IMR-90 (cell line): Measurements from ENCODE around the gene LAMB3. TPM values are rescaled to one million over a fixed set of nuclear protein-coding genes. Genes with fewer than 3 reads are reported as not detected.
A peak's percentile ranks its signal among the peaks of the same experiment; 100 is the strongest.

Experiments used
- ATAC-seq: fragments of 200-7000 bp; cut with Tn5 transposase; 2 replicates; pipeline ENCODE4 v1.9.1; 2020; ENCODE audit warnings: low read depth, mild to moderate bottlenecking, moderate library complexity
- BruUV-seq: library from RNA; stranded (reverse); fragments of 400-500 nt; replicated peaks from 2 replicates; lab custom pipeline; 2021; lab: Mats Ljungman, UMichigan
- CTCF ChIA-PET: fragments of 300-600 bp; formaldehyde crosslinking; extraction: SDS; loops from one replicate; lab custom pipeline; 2021; ENCODE audit warnings: antibody characterized with exemption; lab: Yijun Ruan, JAX
- POLR2A ChIA-PET: fragments of 300-600 bp; sonication (Branson Sonifier 250); formaldehyde crosslinking; loops from one replicate; lab custom pipeline; 2022; ENCODE audit warnings: antibody characterized with exemption; ENCODE audit not compliant: unreplicated experiment; lab: Charles Lee
- DNase-seq: peaks from one replicate; pipeline ENCODE4 v3.0.0; 2013
- H2AFZ ChIP-seq: replicated peaks from 2 replicates; pipeline ENCODE3; 2013; ENCODE audit warnings: low read length, mild to moderate bottlenecking; ENCODE audit not compliant: poor library complexity
- H2AK5ac ChIP-seq: 2 replicates; pipeline ENCODE4 v1.6.1; 2013; ENCODE audit warnings: low read depth, low read length, inconsistent platforms
- H2AK9ac ChIP-seq: replicated peaks from 2 replicates; pipeline ENCODE3; 2013; ENCODE audit warnings: mild to moderate bottlenecking, low read depth, low read length, moderate library complexity; ENCODE audit not compliant: poor library complexity
- H2BK120ac ChIP-seq: 2 replicates; pipeline ENCODE4 v1.6.1; 2013; ENCODE audit warnings: low read depth, low read length, inconsistent platforms
- H2BK15ac ChIP-seq: 3 replicates; pipeline ENCODE4 v1.6.1; 2013; ENCODE audit warnings: low read depth, low read length, inconsistent platforms
- H2BK20ac ChIP-seq: 2 replicates; pipeline ENCODE4 v1.6.1; 2013; ENCODE audit warnings: low read depth, mild to moderate bottlenecking, inconsistent platforms, low read length, moderate library complexity
- H2BK5ac ChIP-seq: 2 replicates; pipeline ENCODE4 v1.6.1; 2013; ENCODE audit warnings: mild to moderate bottlenecking, low read depth, low read length, inconsistent platforms; ENCODE audit not compliant: poor library complexity, severe bottlenecking
- H3K14ac ChIP-seq: replicated peaks from 2 replicates; pipeline ENCODE4 v1.6.1; 2013; ENCODE audit warnings: low read depth, low read length, inconsistent platforms
- H3K18ac ChIP-seq: 2 replicates; pipeline ENCODE4 v1.6.1; 2013; ENCODE audit warnings: low read depth, low read length, control low read depth
- H3K23ac ChIP-seq: 2 replicates; pipeline ENCODE4 v1.6.1; 2013; ENCODE audit warnings: low read depth, low read length, inconsistent platforms
- H3K27ac ChIP-seq: 2 replicates; pipeline ENCODE4 v1.5.1; 2013; ENCODE audit warnings: mild to moderate bottlenecking, control low read depth, low read length; ENCODE audit not compliant: insufficient read depth
- H3K27me3 ChIP-seq: 2 replicates; pipeline ENCODE4 v1.6.1; 2013; ENCODE audit warnings: low read length; ENCODE audit not compliant: control insufficient read depth, insufficient read depth
- H3K36me3 ChIP-seq: 2 replicates; pipeline ENCODE4 v1.6.1; 2013; ENCODE audit warnings: low read length, mixed read lengths; ENCODE audit not compliant: control insufficient read depth, insufficient read depth
- H3K4ac ChIP-seq: 2 replicates; pipeline ENCODE4 v1.6.1; 2013; ENCODE audit warnings: low read depth, low read length, inconsistent platforms
- H3K4me1 ChIP-seq: 2 replicates; pipeline ENCODE4 v1.6.1; 2013; ENCODE audit warnings: low read length, mixed read lengths; ENCODE audit not compliant: control insufficient read depth, insufficient read depth
- H3K4me2 ChIP-seq: 2 replicates; pipeline ENCODE4 v1.6.1; 2013; ENCODE audit warnings: low read depth, mild to moderate bottlenecking, control low read depth, low read length, moderate library complexity
- H3K4me3 ChIP-seq: 2 replicates; pipeline ENCODE4 v1.5.1; 2013; ENCODE audit warnings: low read depth, mild to moderate bottlenecking, control low read depth, low read length, moderate library complexity; ENCODE audit not compliant: insufficient read depth
- H3K56ac ChIP-seq: 2 replicates; pipeline ENCODE4 v1.6.1; 2013; ENCODE audit warnings: low read length, inconsistent platforms; ENCODE audit not compliant: insufficient read depth; ENCODE audit errors: extremely low read depth
- H3K79me1 ChIP-seq, 2 experiments: 2 replicates each; pipeline ENCODE4 v1.6.1; 2013; ENCODE audit warnings: low read length in 2 of 2, inconsistent platforms in 1 of 2, low read depth in 1 of 2
- H3K9ac ChIP-seq: 2 replicates; pipeline ENCODE4 v1.6.1; 2013; ENCODE audit warnings: low read depth, low read length, control low read depth
- H3K9me1 ChIP-seq: 2 replicates; pipeline ENCODE4 v1.6.1; 2013; ENCODE audit warnings: low read length, inconsistent platforms; ENCODE audit not compliant: insufficient read depth
- H3K9me3 ChIP-seq: 2 replicates; pipeline ENCODE4 v1.6.1; 2013; ENCODE audit warnings: low read length; ENCODE audit not compliant: control insufficient read depth, insufficient read depth
- H4K20me1 ChIP-seq: 2 replicates; pipeline ENCODE4 v1.6.1; 2013; ENCODE audit warnings: low read length, inconsistent platforms; ENCODE audit not compliant: insufficient read depth
- H4K5ac ChIP-seq: 2 replicates; pipeline ENCODE4 v1.6.1; 2013; ENCODE audit warnings: mild to moderate bottlenecking, low read depth, low read length, control low read depth
- H4K8ac ChIP-seq, 2 experiments: 2 replicates each; pipeline ENCODE4 v1.6.1; 2013; ENCODE audit warnings: low read depth in 2 of 2, low read length in 2 of 2, control low read depth in 1 of 2, inconsistent platforms in 1 of 2
- H4K91ac ChIP-seq: 2 replicates; pipeline ENCODE4 v1.6.1; 2013; ENCODE audit warnings: low read depth, low read length, inconsistent platforms; ENCODE audit not compliant: insufficient read depth
- BHLHE40 ChIP-seq: fragments of 150-350 bp; IDR thresholded peaks from 2 replicates; pipeline ENCODE4 v1.6.1; 2016; ENCODE audit warnings: mild to moderate bottlenecking, low read depth, low read length
- ELK1 ChIP-seq: fragments of 150-350 bp; IDR thresholded peaks from 2 replicates; pipeline ENCODE4 v1.6.1; 2016; ENCODE audit warnings: low read depth, mild to moderate bottlenecking, low read length, moderate library complexity, borderline replicate concordance
- FOS ChIP-seq: fragments of 150-350 bp; IDR thresholded peaks from 2 replicates; pipeline ENCODE4 v1.6.1; 2016; ENCODE audit warnings: low read depth, low read length
- MAFK ChIP-seq: IDR thresholded peaks from 2 replicates; pipeline ENCODE4 v1.6.1; 2012; ENCODE audit warnings: low read depth, low read length, improper control_type of control experiment
- MAZ ChIP-seq: IDR thresholded peaks from 2 replicates; pipeline ENCODE4 v1.6.1; 2012; ENCODE audit warnings: low read depth, mild to moderate bottlenecking, low read length, improper control_type of control experiment, moderate library complexity, borderline replicate concordance
- MXI1 ChIP-seq: IDR thresholded peaks from 2 replicates; pipeline ENCODE4 v1.6.1; 2012; ENCODE audit warnings: low read depth, mild to moderate bottlenecking, low read length, moderate library complexity, borderline replicate concordance
- NFE2L2 ChIP-seq: fragments of 150-350 bp; IDR thresholded peaks from 2 replicates; pipeline ENCODE4 v1.6.1; 2016; ENCODE audit warnings: low read depth, mild to moderate bottlenecking, low read length
- POLR2A ChIP-seq: IDR thresholded peaks from 2 replicates; pipeline ENCODE4 v1.6.1; 2012; ENCODE audit warnings: mild to moderate bottlenecking, low read depth, low read length
- RCOR1 ChIP-seq: IDR thresholded peaks from 2 replicates; pipeline ENCODE4 v1.6.1; 2012; ENCODE audit warnings: mild to moderate bottlenecking, low read length, improper control_type of control experiment; ENCODE audit not compliant: insufficient replicate concordance
- RFX5 ChIP-seq: IDR thresholded peaks from 2 replicates; pipeline ENCODE4 v1.8.0; 2012; ENCODE audit warnings: low read depth, mild to moderate bottlenecking, low read length, moderate library complexity
- SMC3 ChIP-seq: fragments of 150-350 bp; IDR thresholded peaks from 2 replicates; pipeline ENCODE4 v1.6.1; 2016; ENCODE audit warnings: low read depth, mild to moderate bottlenecking, antibody characterized with exemption, low read length, moderate library complexity
- WGBS, 2 experiments: methylation state at CpG; one replicate each; pipeline versions ENCODE4 v1.1.5 to v1.1.7; 2013; ENCODE audit warnings: missing lambda C conversion rate in 2 of 2; ENCODE audit not compliant: insufficient read length in 1 of 2; ENCODE audit errors: extremely low coverage in 2 of 2; 5-methylcytosine and 5-hydroxymethylcytosine counted together
- dilution Hi-C: fragments of 300-500 bp; cut with HindIII; formaldehyde crosslinking; loops from one replicate; pipeline ENCODE4 v1.14.3; 2018; ENCODE audit warnings: low sequenced_read_pairs; ENCODE audit not compliant: unreplicated experiment
- in situ Hi-C: fragments of 300-500 bp; cut with MboI; formaldehyde crosslinking; loops from 3 replicates; pipeline ENCODE4 v1.14.3; 2019; ENCODE audit warnings: low sequenced_read_pairs, inconsistent platforms, mixed read lengths
- intact Hi-C: fragments of 100-400 bp; cut with micrococcal nuclease; formaldehyde crosslinking; loops from 2 replicates; pipeline ENCODE4 v1.10.0; 2022
- polyA plus RNA-seq, 3 experiments: library from polyadenylated mRNA; depleted of rRNA; stranded (reverse); fragments of >200 nt; gene quantifications; 2 replicates each; pipeline ENCODE4 v1.2.3, GENCODE V29; 2012; ENCODE audit warnings: low replicate concordance in 1 of 3
- total RNA-seq: library from RNA; depleted of rRNA; stranded (reverse); fragments of >200 nt; gene quantifications from 2 replicates; pipeline ENCODE4 v1.2.3, GENCODE V29; 2012
- TF ChIP-seq, protein P1 (sequence below): conservative IDR thresholded peaks from 2 replicates; pipeline ENCODE4 v1.5.1; 2012; ENCODE audit warnings: mild to moderate bottlenecking, low read depth, low read length, improper control_type of control experiment
- TF ChIP-seq, protein P2 (sequence below): fragments of 150-350 bp; IDR thresholded peaks from 2 replicates; pipeline ENCODE4 v1.6.1; 2017; ENCODE audit warnings: mild to moderate bottlenecking, antibody characterized with exemption, low read length, low read depth

The LAMB3 gene
- total and polyA plus RNA-seq, 2 of the 4 experiments (the other 2 are of a cell fraction), result 0.72 to 2.1 TPM

DNA sequence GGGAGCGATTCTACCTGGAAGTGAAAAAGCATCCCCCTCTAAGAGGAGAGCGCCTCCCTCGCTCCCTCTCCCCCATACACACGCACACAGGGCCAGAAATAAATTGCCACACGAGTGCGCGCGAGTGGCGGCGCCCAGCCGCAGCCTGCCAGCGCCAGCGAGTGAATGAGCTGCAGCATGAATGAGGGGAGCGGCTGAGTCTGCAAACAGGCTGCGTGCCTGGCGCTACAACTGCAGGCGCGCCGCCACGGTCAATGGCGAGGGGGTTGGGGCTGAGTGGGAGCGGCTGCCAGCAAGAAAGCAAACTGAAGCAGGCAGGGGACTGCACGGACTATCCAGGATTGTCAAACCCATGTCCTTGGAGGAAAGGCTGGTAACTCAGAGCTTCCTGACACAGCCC lies 66.6 kb downstream of the LAMB3 start:
- H3K27me3 ChIP-seq, result 0 out of 2 replicates have a peak, but pooled peaks cover 2% of the 10 kb centered on the region
- no peak overlapping the region for H4K5ac ChIP-seq
- TF ChIP-seq RFX5 (no peak), MAZ (no peak), POLR2A (no peak), ELK1 (no peak), BHLHE40 (no peak), SMC3 (no peak), RCOR1 (no peak), NFE2L2 (no peak), FOS (no peak), MXI1 (no peak), MAFK (no peak)
- TF ChIP-seq, protein P1, sequence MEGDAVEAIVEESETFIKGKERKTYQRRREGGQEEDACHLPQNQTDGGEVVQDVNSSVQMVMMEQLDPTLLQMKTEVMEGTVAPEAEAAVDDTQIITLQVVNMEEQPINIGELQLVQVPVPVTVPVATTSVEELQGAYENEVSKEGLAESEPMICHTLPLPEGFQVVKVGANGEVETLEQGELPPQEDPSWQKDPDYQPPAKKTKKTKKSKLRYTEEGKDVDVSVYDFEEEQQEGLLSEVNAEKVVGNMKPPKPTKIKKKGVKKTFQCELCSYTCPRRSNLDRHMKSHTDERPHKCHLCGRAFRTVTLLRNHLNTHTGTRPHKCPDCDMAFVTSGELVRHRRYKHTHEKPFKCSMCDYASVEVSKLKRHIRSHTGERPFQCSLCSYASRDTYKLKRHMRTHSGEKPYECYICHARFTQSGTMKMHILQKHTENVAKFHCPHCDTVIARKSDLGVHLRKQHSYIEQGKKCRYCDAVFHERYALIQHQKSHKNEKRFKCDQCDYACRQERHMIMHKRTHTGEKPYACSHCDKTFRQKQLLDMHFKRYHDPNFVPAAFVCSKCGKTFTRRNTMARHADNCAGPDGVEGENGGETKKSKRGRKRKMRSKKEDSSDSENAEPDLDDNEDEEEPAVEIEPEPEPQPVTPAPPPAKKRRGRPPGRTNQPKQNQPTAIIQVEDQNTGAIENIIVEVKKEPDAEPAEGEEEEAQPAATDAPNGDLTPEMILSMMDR, result no peak
- TF ChIP-seq, protein P2, sequence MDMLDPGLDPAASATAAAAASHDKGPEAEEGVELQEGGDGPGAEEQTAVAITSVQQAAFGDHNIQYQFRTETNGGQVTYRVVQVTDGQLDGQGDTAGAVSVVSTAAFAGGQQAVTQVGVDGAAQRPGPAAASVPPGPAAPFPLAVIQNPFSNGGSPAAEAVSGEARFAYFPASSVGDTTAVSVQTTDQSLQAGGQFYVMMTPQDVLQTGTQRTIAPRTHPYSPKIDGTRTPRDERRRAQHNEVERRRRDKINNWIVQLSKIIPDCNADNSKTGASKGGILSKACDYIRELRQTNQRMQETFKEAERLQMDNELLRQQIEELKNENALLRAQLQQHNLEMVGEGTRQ, result no peak
- no peak overlapping the region for H2AK9ac ChIP-seq
- in situ Hi-C loops, result no loop called here
- no peak overlapping the region for H4K91ac ChIP-seq
- peak overlapping the region; percentile 32 for H3K4me2 ChIP-seq
- no peak overlapping the region for H3K4me3 ChIP-seq
- no peaks in the 10 kb centered on the region for H3K79me1 ChIP-seq
- H3K9me1 ChIP-seq, result no peaks in the 10 kb centered on the region; the same call in 1 of the 2 replicates
- no peak for DNase-seq
- peak; percentile 65 for ATAC-seq
- H4K8ac ChIP-seq, result no peak overlapping the region
- dilution Hi-C loops, result no loop called here
- H3K23ac ChIP-seq, result no peak overlapping the region
- no peak overlapping the region for H3K14ac ChIP-seq
- H2BK20ac ChIP-seq, result no peak overlapping the region
- 0% methylated on average over 8 of the region's 23 CpGs; no CpG with 5 or more reads in 1 of the 2 experiments for WGBS, 2 experiments
- no peak overlapping the region for H3K56ac ChIP-seq
- no peak overlapping the region for H3K4ac ChIP-seq
- no peaks in the 10 kb centered on the region for H4K20me1 ChIP-seq
- H3K27ac ChIP-seq, result no peak overlapping the region
- no TSS peak for BruUV-seq
- H2AFZ ChIP-seq, result peak overlapping the region; percentile 4
- no peaks in the 10 kb centered on the region for H3K9me3 ChIP-seq
- ChIA-PET POLR2A (no interaction called here), CTCF (no interaction called here)
- no peak overlapping the region for H2BK5ac ChIP-seq
- H3K9ac ChIP-seq, result no peak overlapping the region
- peaks cover 3% of the 10 kb centered on the region; the same call in 1 of the 2 replicates for H3K4me1 ChIP-seq
- H3K18ac ChIP-seq, result no peak overlapping the region
- H2AK5ac ChIP-seq, result no peak overlapping the region
- no peak overlapping the region for H2BK120ac ChIP-seq
- intact Hi-C loops, result no loop called here
- H2BK15ac ChIP-seq, result no peak overlapping the region
- no peaks in the 10 kb centered on the region for H3K36me3 ChIP-seq
